ENCODE data around the gene KLF4.
"Not testable (repeated sequence)": the region's sequence is repeated elsewhere in the genome, so short reads cannot be mapped to it uniquely, and the experiment has no call there.

The KLF4 gene

DNA sequence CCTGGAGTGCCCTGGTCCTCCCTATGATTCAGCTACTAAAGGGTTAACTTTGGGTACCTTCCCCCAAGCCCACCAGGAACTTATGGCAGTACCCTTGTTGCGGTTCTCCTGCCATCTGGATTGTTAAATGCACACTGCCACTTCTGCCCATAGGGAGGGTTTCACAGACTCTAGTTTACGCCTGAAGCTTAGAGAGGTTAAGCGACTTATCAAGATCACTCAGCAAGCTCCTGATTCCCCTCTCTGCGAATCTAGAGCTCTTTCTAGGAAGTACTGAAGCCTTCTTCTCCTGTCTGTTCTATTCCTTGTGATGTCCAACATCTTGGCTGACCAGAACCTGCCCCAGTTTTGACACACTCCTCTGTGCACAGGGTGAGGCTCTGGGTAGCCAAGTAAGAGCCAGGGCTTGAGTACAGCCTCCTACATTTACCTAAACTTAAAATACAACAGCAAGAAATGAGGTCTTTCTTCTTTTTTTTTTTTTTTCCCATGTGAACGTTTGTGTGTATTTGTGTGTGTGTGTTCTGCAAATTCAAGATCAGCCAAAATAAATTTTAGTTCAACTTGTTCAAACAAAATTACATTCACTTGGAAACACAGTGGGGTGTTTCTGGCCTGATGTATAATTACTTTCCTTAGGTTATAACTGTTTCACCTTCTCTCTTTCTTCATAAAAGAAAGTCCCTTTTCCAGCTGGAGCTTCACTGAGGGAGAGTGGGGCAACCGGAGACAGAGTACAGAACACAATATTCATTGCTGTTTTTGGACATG, 28.7 kb upstream of the KLF4 start:
- peak overlapping the region; percentile 95 for H3K27ac ChIP-seq

GRCh38 chr9:107513464-107514100, 24.0 kb upstream of the KLF4 start:
- H3K27ac ChIP-seq: no peak overlapping the region
- TF ChIP-seq CTCF (IDR thresholded peaks at IDR 0.05) (no peak), ZFX (IDR thresholded peaks at IDR 0.05; ENCODE audit: borderline replicate concordance) (no peak)

More for the DNA sequence above, 28.7 kb upstream of the KLF4 start:
- TF ChIP-seq CTCF (IDR thresholded peaks at IDR 0.05) (no peak), ZFX (IDR thresholded peaks at IDR 0.05; ENCODE audit: borderline replicate concordance) (no peak)

GRCh38 chr9:107504585-107505455, 15.3 kb upstream of the KLF4 start:
- no peak for TF ChIP-seq CTCF (IDR thresholded peaks at IDR 0.05)
- H3K27ac ChIP-seq: peak overlapping the region; percentile 96

DNA sequence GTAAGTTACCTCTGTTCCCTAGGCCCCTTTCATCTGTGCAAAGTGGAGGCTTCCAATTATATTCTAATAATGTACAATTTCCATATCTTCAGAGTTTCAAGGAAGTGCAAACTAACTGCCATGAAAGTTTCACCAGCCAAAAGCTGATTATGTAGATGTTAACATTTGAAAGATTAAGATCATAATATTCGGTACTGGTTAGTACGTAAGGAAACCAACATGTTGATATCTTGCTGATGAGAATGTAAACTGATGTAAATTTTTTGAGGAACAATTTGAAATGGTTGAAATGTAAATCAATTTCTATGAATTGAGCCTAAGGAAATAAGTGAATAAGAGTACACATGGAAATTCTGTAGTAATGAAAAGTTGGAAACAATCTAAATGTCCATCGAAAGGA, 12.9 kb upstream of the KLF4 start:
- TF ChIP-seq ZFX (IDR thresholded peaks at IDR 0.05; ENCODE audit: borderline replicate concordance): no peak
- no peak for TF ChIP-seq CTCF (IDR thresholded peaks at IDR 0.05)
- no peak overlapping the region for H3K27ac ChIP-seq

DNA sequence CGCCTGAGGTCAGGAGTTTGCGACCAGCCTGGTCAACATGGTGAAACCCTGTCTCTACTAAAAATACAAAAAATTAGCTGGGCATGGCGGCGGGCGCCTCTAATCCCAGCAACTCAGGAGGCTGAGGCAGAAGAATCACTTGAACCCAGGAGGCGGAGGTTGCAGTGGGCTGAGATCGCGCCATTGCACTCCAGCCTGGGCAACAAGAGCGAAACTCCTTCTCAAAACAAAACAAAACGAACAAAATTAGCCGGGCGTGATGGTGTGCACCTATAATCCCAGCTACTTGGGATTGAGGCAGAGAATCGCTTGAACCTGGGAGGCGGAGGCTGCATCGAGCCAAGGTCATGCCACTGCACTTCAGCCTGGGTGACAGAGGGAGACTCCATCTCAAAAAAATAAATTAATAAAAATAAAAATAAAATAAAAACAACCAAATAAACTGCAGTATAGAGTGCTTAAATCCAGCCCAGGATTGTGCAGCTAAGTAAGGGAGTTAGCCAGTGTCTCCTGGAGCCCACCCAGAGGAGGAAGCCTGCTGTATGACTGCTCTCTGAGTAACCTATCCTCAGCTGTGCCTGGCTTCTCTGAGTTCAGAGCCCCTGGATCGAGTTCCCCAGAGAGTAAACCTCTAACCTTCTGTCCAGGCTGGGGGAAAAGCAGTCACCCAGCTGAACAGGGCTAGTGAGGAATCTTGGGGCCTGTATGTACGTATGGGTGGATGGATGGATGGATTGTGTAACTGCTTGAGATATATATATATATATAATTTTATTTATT, 11.0 kb upstream of the KLF4 start:
- H3K27ac ChIP-seq: not testable (repeated sequence)

- no peak overlapping the region for H3K27ac ChIP-seq
- TF ChIP-seq ZFX (IDR thresholded peaks at IDR 0.05; ENCODE audit: borderline replicate concordance) (no peak), CTCF (IDR thresholded peaks at IDR 0.05) (no peak)
These were observed 7.4 kb upstream of the KLF4 start for GRCh38 chr9:107496976-107497375.

GRCh38 chr9:107492381-107492970, 2.9 kb upstream of the KLF4 start:
- H3K27ac ChIP-seq: peak overlapping the region; percentile 91
- TF ChIP-seq ZFX (IDR thresholded peaks at IDR 0.05; ENCODE audit: borderline replicate concordance) (no peak), CTCF (IDR thresholded peaks at IDR 0.05) (no peak)

All from 22Rv1 (cell line).